Activated T-cell treated with anti-CD3 and anti-CD28 coated beads for 48 hours (primary cell): ENCODE results near the gene CACNA1E.

Experiments used
- DNase-seq: peaks from one replicate; pipeline ENCODE4 v3.0.0-alpha.2; 2020; ENCODE audit warnings: low read depth

The CACNA1E gene

GRCh38 chr1:181704546-181704945 is 221.2 kb downstream of the CACNA1E start:
- DNase-seq: no peak

- DNase-seq: no peak
These were observed 228.5 kb downstream of the CACNA1E start for GRCh38 chr1:181711820-181712219.

- DNase-seq: no peak
These were observed 229.4 kb downstream of the CACNA1E start for GRCh38 chr1:181712711-181713110.

- no peak for DNase-seq
These were observed 231.1 kb downstream of the CACNA1E start for GRCh38 chr1:181714428-181714827.

GRCh38 chr1:181718034-181718433 is 234.7 kb downstream of the CACNA1E start:
- DNase-seq: no peak

- DNase-seq: no peak
These were observed 243.1 kb downstream of the CACNA1E start for GRCh38 chr1:181726320-181727012.

- no peak for DNase-seq
These were observed 247.3 kb downstream of the CACNA1E start for GRCh38 chr1:181730606-181731005.

- DNase-seq: no peak
These were observed 249.1 kb downstream of the CACNA1E start for GRCh38 chr1:181732218-181732990.

GRCh38 chr1:181733486-181733885 is 250.2 kb downstream of the CACNA1E start:
- DNase-seq: no peak

- DNase-seq: no peak
These were observed 253.7 kb downstream of the CACNA1E start for GRCh38 chr1:181737056-181737455.

GRCh38 chr1:181739214-181739613 is 255.9 kb downstream of the CACNA1E start:
- DNase-seq: no peak

- no peak for DNase-seq
These were observed 259.1 kb downstream of the CACNA1E start for GRCh38 chr1:181742426-181742825.

GRCh38 chr1:181743878-181744312 is 260.6 kb downstream of the CACNA1E start:
- no peak for DNase-seq

GRCh38 chr1:181746224-181746623 is 262.9 kb downstream of the CACNA1E start:
- no peak for DNase-seq

GRCh38 chr1:181748013-181748412 is 264.7 kb downstream of the CACNA1E start:
- no peak for DNase-seq

GRCh38 chr1:181754103-181754502 is 270.8 kb downstream of the CACNA1E start:
- DNase-seq: no peak

- no peak for DNase-seq
These were observed 276.2 kb downstream of the CACNA1E start for GRCh38 chr1:181759481-181759880.

- DNase-seq: no peak
These were observed 280.4 kb downstream of the CACNA1E start for GRCh38 chr1:181763736-181764135.

GRCh38 chr1:181765451-181766026 is 282.2 kb downstream of the CACNA1E start:
- no peak for DNase-seq

GRCh38 chr1:181767001-181767708 is 283.8 kb downstream of the CACNA1E start:
- no peak for DNase-seq

GRCh38 chr1:181768211-181768929 is 285.1 kb downstream of the CACNA1E start:
- no peak for DNase-seq

GRCh38 chr1:181768930-181769280 is 285.6 kb downstream of the CACNA1E start:
- DNase-seq: no peak
